Smooth muscle cell (in vitro differentiated cells): ENCODE data around the gene GRIPAP1. TPM values are rescaled to one million over a fixed set of nuclear protein-coding genes. Genes with fewer than 3 reads are reported as not detected.
A peak's percentile ranks its signal among the peaks of the same experiment; 100 is the strongest.

Source experiments
- DNase-seq: peaks from one replicate; lab custom pipeline; 2025; ENCODE audit not compliant: unreplicated experiment; lab: John Stamatoyannopoulos, UW
- H2AFZ ChIP-seq: fragments of 200-600 bp; sonication (generic); 2 replicates; pipeline ENCODE4 v1.6.0; 2016; ENCODE audit warnings: antibody characterized with exemption, low read depth, mild to moderate bottlenecking
- H3F3A ChIP-seq: fragments of 200-600 bp; sonication (generic); 2 replicates; pipeline ENCODE4 v1.6.0; 2017; ENCODE audit warnings: antibody characterized with exemption, low read depth
- H3K27ac ChIP-seq: fragments of 200-600 bp; sonication (generic); 2 replicates; pipeline ENCODE4 v1.5.1; 2016; ENCODE audit warnings: low read depth, mild to moderate bottlenecking
- H3K27me3 ChIP-seq: fragments of 200-600 bp; sonication (generic); 2 replicates; pipeline ENCODE4 v1.6.1; 2016; ENCODE audit warnings: low read depth, mild to moderate bottlenecking
- H3K36me3 ChIP-seq: fragments of 200-600 bp; sonication (generic); 2 replicates; pipeline ENCODE4 v1.5.1; 2016; ENCODE audit warnings: low read depth
- H3K4me1 ChIP-seq: fragments of 200-600 bp; sonication (generic); 2 replicates; pipeline ENCODE4 v1.5.1; 2016; ENCODE audit warnings: low read depth
- H3K4me2 ChIP-seq: fragments of 200-600 bp; sonication (generic); 2 replicates; pipeline ENCODE4 v1.6.0; 2016; ENCODE audit warnings: mild to moderate bottlenecking
- H3K4me3 ChIP-seq: fragments of 200-600 bp; sonication (generic); 2 replicates; pipeline ENCODE4 v1.5.1; 2016; ENCODE audit warnings: mild to moderate bottlenecking
- H3K79me2 ChIP-seq: fragments of 200-600 bp; sonication (generic); 2 replicates; pipeline ENCODE4 v1.6.0; 2016; ENCODE audit warnings: low read depth, mild to moderate bottlenecking
- H3K9ac ChIP-seq: fragments of 200-600 bp; sonication (generic); 2 replicates; pipeline ENCODE4 v1.6.0; 2016; ENCODE audit warnings: low read depth
- H3K9me3 ChIP-seq: fragments of 200-600 bp; sonication (generic); replicated peaks from 2 replicates; pipeline ENCODE4 v1.5.1; 2016; ENCODE audit warnings: low read depth
- H4K20me1 ChIP-seq: fragments of 200-600 bp; sonication (generic); 2 replicates; pipeline ENCODE4 v1.6.0; 2016; ENCODE audit warnings: low read depth
- CTCF ChIP-seq: fragments of 200-600 bp; sonication (generic); IDR thresholded peaks from 2 replicates; pipeline ENCODE4 v1.5.1; 2017; ENCODE audit warnings: borderline replicate concordance, mild to moderate bottlenecking, antibody characterized with exemption; ENCODE audit not compliant: insufficient read depth, poor library complexity, severe bottlenecking
- WGBS: methylation state at CpG from one replicate; pipeline ENCODE4 v1.1.7; 2016; ENCODE audit warnings: low lambda C conversion rate; 5-methylcytosine and 5-hydroxymethylcytosine counted together
- polyA plus RNA-seq: library from polyadenylated mRNA; unstranded; fragments of >200 nt; fragmentation: Nextera tagmentation; extraction: Ambion mirVana; gene quantifications from 2 replicates; pipeline ENCODE4 v1.2.1, GENCODE V29; 2016
- total RNA-seq: library from RNA; depleted of rRNA; stranded (reverse); fragments of >200 nt; gene quantifications from 2 replicates; pipeline ENCODE4 v1.2.3, GENCODE V29; 2014

Gene GRIPAP1
- total and polyA plus RNA-seq, 2 experiments from 2014 or later, result 10.0 to 14.9 TPM

- Histone ChIP-seq H3K27ac (no peak overlapping the region), H3K79me2 (peaks cover 14% of the 10 kb centered on the region), H3K4me3 (peak overlapping the region; percentile 79), H3K27me3 (no peaks in the 10 kb centered on the region), H2AFZ (peak overlapping the region; percentile 94), H3K4me2 (peak overlapping the region; percentile 91), H3F3A (no peaks in the 10 kb centered on the region), H4K20me1 (peaks cover 8% of the 10 kb centered on the region), H3K4me1 (no peaks in the 10 kb centered on the region), H3K9ac (peak overlapping the region; percentile 99), H3K9me3 (no peaks in the 10 kb centered on the region), H3K36me3 (peaks cover 3% of the 10 kb centered on the region)
- WGBS, result 42% methylated on average over 17 of the region's 17 CpGs
- TF ChIP-seq CTCF, result no peak
- no peak for DNase-seq
Observed at GRCh38 chrX:49001521-49002090, 458 bp downstream of the GRIPAP1 start.

DNA sequence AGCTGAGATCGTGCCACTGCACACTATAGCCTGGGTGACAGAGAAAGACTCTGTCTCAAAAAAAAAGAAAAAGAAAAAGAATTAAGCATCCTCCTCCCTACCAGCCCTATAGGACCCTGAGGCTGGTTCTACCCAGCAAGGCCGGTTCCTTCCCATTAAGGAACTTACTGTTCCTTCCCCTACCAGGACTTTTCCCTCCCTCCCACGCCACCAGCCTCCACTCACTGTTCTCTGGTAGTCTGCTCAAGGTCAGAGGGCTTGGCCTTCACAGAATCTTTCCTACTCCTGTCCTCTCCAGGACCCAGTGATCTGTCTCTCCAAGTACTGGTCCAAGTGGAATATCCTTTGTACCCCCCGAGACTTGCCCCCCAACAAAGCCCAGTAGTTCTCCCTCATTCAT, 1.4 kb downstream of the GRIPAP1 start:
- no peak overlapping the region for H3K9ac ChIP-seq
- peaks cover 10% of the 10 kb centered on the region for H4K20me1 ChIP-seq
- TF ChIP-seq CTCF, result no peak
- H3K4me2 ChIP-seq, result no peak overlapping the region
- no peak for DNase-seq
- H3K4me3 ChIP-seq, result no peak overlapping the region
- H3K9me3 ChIP-seq, result no peaks in the 10 kb centered on the region
- H2AFZ ChIP-seq, result no peak overlapping the region
- H3K79me2 ChIP-seq, result peaks cover 14% of the 10 kb centered on the region
- no peaks in the 10 kb centered on the region for H3K4me1 ChIP-seq
- peaks cover 3% of the 10 kb centered on the region for H3K36me3 ChIP-seq
- no peaks in the 10 kb centered on the region for H3K27me3 ChIP-seq
- H3K27ac ChIP-seq, result no peak overlapping the region
- 80% methylated on average over 4 of the region's 4 CpGs for WGBS
- H3F3A ChIP-seq, result no peaks in the 10 kb centered on the region

DNA sequence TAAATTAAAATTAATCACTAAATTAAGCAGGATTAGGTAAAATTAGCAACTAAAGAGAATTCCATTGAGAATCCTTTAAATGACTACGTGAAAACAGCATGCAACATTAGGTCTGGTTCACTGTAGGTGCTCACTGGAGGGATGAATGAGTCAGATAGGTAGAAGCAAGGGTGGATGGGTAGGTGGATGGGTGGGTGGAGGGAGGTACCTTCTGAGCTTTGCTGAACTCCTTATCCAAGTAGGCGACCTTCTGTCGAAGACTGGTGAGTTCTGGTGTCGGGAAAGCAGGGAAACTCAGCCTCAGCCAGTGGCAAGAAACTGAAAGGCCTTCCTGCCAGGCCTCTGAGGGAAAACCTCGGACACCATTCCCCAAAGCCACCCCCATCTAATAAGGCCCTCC, 3.0 kb downstream of the GRIPAP1 start:
- no peaks in the 10 kb centered on the region for H3K27me3 ChIP-seq
- 85% methylated on average over 5 of the region's 5 CpGs for WGBS
- no peak for TF ChIP-seq CTCF

DNA sequence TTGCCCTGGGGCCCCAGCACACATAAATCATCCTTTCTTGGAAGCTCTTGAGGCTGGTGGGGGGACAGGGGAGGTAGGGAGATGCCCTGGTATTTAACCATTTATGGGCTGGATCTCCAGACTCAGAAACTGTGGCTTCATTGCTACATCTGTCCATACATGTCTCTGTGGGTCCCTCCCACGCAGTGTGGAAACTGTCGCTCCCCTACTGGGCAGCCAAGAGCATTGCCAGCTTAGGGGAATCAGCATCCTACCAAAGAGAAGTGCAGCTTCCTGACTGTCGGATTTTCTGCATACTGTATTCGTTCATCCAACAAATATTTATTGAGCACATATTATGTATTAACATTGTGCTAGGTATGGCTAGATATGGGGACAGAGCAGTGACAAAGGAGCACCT, 3.7 kb downstream of the GRIPAP1 start:
- Histone ChIP-seq H3K4me2 (no peak overlapping the region), H3K79me2 (peaks cover 14% of the 10 kb centered on the region), H2AFZ (no peak overlapping the region), H3K9ac (no peak overlapping the region), H3F3A (no peaks in the 10 kb centered on the region), H3K9me3 (no peaks in the 10 kb centered on the region), H4K20me1 (peaks cover 10% of the 10 kb centered on the region), H3K4me1 (no peaks in the 10 kb centered on the region), H3K4me3 (no peak overlapping the region), H3K36me3 (peaks cover 3% of the 10 kb centered on the region), H3K27me3 (no peaks in the 10 kb centered on the region), H3K27ac (no peak overlapping the region)
- 78% methylated on average over 4 of the region's 4 CpGs for WGBS
- no peak for TF ChIP-seq CTCF
- DNase-seq, result no peak

More for the DNA sequence above, 3.0 kb downstream of the GRIPAP1 start:
- peaks cover 3% of the 10 kb centered on the region for H3K36me3 ChIP-seq
- no peaks in the 10 kb centered on the region for H3K4me1 ChIP-seq
- H3K9ac ChIP-seq, result no peak overlapping the region
- no peak overlapping the region for H3K4me3 ChIP-seq
- peaks cover 10% of the 10 kb centered on the region for H4K20me1 ChIP-seq
- H3F3A ChIP-seq, result no peaks in the 10 kb centered on the region
- H3K27ac ChIP-seq, result no peak overlapping the region
- no peak overlapping the region for H3K4me2 ChIP-seq
- H3K79me2 ChIP-seq, result peaks cover 14% of the 10 kb centered on the region
- H3K9me3 ChIP-seq, result no peaks in the 10 kb centered on the region
- no peak for DNase-seq
- H2AFZ ChIP-seq, result no peak overlapping the region
